Medulla oblongata (tissue), 1 donor: ENCODE measurements around the gene SCNM1.

Experiments
- DNase-seq: peaks from one replicate; pipeline ENCODE4 v3.0.0-alpha.2; 2015; ENCODE audit errors: extremely low spot score

Gene SCNM1, protein sequence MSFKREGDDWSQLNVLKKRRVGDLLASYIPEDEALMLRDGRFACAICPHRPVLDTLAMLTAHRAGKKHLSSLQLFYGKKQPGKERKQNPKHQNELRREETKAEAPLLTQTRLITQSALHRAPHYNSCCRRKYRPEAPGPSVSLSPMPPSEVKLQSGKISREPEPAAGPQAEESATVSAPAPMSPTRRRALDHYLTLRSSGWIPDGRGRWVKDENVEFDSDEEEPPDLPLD

DNA sequence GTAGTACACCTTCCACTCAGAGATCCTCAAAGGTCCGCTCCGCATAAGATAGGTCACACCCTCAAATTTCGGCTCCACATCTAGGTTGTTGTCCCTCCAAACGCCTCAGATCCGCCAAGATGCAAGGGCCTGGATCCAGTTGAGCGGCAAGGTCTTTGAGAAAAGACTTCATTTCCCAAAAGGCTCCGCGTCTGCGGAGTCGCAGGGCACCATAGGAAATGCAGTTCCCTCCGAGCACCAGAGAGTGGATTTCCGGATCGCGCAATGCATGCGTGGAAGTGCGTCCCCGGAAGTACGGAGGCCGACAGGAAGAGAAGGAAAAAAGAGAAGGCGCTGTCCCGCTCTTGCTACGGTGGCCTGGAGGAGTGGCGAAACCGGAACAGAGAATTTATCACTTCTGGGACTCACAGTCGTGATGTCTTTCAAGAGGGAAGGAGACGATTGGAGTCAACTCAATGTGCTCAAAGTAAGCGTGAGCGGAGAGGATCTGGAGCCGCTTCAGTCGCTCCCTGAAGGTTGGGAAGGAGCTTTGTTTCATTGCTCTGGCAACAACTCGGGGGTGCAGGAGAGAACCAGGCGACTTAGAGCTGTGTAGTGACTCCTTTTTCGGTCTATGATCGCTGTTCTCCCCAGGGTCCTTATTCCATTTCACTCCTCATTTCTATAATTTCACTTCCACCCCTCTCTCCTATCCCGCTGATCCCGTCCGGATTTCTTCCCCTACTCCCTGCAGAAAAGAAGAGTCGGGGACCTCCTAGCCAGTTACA lies at the start of gene SCNM1, which contains the start of gene LYSMD1:
Gene SCNM1, plus strand, starts transcription at position 407 of the 767 bp plus-strand sequence. Its CDS starts 9 bp downstream, at position 416.
Gene LYSMD1, minus strand, starts transcription at position 165 of the 767 bp plus-strand sequence. CDS start 644 bp downstream, outside the sequence.
- DNase-seq: peak; percentile 99

DNA sequence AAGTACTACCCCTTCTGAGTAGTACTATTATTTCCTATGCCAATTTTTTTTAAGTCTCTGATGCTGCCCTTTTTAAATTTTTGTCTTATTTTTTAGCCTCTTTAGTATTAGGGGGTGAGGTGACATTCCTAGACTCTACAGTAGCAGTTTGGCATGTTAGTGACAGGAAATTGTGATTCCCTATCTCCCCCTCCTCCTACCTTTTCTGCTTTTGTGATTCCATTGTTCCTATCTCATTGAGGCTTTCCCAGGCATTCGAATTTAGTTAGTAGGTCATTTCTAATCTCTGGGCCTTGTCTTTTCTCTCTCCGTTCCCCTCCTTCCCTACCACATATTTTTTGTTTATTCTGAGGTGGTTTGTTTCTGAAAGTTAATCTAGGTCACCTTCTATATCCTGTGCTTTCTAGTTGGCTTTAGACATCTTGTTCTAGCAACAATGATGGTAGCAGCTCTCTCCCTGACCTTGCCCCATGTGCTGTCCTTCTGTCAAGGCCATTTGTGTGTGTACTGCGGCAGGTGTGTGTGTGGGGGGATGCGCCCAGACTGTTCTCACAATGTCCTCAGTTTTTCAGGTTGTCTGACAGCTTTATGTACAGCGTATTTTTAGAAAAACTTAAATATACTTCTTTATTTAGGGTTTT lies 41.1 kb upstream of the SCNM1 start:
- no peak for DNase-seq

DNA sequence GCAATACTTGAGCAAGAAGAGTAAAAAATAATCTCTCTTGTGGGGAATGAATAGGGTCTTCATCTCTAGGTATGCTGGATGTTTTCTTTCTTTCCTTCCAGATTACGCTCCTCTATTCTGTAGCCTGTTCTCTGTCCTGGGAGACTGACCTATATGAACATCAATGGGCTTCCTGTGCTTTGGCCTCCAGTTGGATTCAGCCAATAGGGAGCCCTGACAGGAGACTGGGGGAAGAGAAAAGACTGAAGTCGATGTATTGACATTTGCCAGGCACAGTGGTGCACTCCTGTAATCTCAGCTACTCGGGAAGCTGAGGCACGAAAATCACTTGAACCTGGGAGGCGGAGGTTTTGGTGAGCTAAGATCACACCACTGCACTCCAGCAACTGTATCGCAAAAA lies 37.1 kb upstream of the SCNM1 start:
- no peak for DNase-seq

DNA sequence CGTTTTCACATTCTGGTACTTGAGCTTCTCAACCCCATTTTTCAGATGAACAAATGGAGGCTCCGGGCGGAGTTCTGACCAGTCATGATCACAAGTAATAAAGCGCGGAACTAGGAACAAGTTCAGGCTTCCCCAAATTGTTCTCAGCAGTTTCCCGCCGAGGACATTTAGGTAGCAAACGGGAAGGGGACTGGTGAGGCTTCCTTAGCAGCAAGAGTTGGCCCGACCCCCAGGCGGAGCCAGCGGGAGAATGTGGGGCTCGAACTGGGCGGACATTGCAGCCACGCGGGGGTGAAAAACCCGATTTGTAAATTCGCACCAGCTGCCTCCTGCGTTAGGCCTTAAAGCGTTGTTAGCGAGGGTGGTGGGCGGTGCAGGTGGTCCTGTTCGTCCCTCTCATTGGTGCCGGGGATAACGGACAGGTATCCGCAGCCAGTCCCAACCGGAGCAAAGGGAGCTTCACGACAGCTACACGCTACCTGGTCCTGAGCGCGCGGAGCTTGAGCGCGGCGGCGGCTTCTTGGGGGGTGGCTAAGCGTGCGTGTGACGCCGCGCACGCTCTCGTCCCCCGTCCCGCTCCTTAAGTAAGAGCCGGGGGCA lies 34.9 kb upstream of the SCNM1 start:
- peak; percentile 83 for DNase-seq

DNA sequence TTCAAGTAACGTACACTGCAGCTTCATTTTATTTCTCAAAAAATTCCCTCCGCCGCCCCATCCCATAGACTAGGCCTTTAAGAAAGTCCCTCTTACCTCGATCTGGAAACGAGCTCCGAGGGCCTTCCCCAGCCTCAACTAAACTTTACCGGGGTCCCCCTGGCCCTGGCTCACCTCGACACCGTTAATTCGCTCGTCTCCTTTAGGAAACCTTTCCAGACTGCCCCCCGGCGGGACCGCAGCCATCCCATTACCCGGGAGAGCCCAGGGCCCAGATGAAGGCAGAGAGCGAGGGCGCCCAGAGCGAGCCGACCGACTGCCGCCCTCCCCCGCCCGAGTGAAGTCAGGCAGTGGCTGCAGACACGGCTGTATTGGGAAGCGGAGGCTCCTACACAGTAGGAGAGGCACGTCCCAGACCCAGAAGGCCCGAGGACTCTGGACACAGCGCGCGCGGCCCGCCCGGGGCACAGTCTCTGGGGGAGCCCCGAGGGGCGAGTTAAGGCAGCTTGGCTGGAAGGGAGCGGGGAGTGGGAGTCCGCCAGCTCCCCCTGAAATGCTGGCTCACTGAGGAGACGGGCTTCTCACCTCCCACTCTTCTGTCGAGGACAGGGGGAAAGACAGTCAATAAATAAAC lies 34.1 kb upstream of the SCNM1 start:
- DNase-seq: no peak

DNA sequence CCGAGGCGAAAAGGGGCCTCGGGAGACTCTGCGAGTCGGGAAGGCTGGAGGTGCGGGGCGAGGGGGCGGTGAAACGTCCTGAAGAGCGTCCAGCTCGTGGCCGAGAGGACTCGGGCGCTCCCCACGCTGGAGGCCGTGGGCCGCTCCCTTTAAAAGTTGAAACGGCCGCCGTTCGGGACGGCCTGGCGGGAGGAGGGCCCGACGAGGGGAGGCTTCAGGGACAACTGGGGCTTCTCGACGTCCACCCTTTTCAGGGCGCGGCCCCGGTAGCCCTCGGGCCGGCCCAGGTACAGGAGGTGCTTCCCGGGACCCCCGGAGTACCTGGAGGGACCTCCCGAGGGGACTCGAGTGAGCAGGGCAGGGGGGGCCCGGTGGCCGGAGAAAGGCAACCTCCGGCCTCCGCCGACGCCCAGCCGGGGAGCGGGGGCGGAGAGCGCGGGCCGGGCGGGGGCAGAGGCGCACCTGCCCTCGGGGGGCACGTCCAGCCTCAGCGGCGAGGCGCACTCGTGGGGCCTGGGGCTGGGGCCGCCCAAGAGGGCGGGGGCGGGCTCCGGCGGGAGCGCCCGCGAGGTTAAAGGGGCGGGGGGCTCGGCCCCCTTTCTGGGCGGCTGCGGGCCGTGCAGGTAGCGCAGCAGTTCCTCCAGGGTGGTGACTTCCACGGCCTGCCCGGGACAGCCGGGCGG lies 33.5 kb upstream of the SCNM1 start:
- DNase-seq: no peak

DNA sequence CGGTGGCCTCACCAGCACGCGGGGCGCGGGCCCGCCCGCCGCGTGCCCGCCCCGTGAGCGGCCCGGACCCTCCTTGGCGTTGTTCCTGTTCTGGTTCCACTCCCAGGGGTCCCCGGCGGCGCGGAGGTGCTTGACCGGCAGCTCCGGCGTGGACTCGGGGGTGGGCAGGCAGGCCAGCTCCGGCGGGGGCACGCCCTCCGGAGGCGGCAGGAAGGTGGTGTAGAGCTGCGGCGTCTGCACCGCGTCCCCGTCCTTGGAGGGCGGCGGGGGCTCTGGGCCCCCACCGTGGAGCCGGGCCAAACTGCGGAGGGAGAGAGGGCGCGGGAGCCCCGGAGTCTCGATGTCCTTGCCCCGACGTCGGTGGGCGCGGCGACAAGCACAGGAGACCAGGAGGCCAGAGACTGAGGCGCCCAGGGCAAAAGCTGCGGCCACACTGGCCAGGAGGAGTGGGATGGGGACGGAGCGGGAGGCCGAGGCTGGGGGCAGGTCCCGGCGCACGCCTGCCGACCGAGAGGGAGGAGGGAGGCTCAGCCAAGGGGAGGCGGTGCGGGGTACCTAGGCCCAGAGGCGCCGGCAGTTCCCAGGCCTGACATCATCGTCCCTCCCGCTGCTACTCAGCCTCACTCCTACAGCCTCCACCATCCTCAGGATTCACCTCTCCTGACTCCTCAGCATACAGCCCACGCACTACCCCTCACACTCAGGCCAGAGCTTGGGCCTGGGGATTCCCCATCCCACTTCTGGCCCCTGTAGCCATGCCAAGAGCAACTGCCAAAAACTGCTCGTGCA lies 32.7 kb upstream of the SCNM1 start:
- DNase-seq: no peak

DNA sequence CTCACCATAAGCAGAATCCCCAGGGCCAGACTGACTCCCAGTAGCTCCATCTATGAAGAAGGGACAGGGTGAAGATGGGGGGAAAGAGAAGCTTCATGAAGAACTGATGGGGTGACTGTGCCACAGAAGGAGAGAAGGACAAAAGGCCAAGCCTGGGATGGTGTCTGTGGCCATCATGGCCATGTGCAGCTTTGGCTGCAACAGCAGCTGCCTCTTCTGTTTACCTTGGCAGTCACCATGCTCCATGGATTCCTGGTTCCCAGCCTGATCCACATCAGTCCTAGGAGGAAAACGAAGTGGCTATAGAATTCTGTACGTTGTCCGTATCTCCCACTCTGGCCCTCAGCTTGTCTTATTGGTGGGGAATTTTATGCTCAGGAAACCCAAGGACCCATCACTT lies 31.5 kb upstream of the SCNM1 start:
- no peak for DNase-seq

DNA sequence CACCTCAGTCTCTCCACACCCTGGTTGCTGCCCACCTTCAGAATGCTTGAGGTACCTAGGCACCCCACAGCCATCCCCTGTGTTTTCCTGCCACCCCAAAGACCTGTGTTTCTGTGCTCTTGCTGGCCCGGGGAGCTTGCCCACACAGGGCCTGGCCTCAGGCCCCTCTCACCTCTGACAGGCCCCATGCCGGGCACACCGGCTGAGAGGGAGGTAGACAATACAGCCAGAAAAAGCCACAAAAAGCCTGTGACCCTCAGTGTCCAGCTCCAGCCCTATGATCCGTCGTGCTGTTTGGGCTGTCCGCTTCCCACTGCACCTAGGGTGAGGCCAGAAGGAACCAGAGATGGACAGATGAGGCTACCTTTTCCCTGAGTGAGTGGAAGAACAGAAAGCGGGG lies 31.0 kb upstream of the SCNM1 start:
- no peak for DNase-seq

DNA sequence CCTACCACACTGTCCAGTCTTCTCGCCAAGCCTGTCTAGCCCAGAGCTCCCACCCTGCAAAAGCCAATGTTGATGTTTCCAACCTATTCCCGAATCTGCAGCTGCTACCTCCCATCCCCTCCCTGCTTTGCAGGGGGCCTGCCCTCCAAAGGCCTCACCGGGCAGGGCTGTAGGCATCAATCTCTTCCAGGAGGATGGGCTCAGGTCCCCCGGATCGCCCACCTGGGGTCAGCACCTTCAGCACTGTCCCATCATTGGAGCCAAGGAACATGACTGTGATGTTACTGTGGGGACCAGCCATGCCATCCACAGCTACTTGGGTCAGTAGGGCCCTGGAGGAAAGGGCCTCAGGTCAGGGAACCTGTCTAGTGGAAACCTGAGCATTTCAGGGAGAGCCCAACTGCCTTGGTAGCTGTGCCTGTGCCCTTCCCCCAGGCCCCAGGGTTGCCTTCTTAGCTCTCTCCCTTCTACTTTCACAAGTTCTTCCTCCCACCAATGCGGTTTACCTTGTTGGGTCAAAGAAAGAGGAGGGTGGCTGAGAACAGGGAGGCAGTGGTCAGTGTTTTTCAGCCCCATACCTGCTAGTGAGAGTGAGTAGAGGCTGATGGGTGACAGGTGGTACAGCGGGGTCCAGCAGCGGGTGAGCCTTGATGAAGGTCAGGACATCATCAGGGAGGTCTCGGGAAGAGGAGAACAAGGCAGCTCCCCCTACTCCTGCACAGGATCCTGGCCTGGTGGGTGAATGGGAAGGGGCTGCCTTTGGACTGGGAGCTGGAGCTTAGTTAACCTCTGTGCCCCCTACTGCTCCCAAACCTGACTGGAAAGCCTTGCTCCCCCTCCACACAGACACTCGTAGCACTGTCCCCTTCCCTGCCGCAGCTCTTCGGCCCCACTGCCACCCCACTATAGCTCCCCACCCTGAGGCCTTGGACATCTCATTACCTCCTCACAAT lies 30.2 kb upstream of the SCNM1 start:
- DNase-seq: no peak

DNA sequence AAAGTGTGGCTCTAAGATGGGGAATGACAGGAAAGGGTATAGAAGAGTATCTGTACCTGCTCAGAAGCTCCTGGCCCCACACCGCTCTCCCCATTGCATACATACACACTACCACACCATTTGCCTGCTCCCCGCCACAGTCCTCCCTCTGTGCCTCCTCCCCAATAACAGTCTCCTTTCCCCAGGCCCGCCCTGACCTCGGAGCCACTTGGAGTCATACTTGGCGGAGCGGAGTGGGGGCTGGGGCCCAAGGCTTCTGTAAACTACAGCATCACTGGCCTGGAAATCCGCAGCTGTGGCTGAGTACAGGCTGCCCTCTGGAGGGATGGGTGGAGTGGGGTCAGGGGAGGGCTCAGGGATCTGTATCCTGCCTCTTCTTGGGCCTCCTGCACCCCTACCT lies 28.2 kb upstream of the SCNM1 start:
- DNase-seq: no peak

DNA sequence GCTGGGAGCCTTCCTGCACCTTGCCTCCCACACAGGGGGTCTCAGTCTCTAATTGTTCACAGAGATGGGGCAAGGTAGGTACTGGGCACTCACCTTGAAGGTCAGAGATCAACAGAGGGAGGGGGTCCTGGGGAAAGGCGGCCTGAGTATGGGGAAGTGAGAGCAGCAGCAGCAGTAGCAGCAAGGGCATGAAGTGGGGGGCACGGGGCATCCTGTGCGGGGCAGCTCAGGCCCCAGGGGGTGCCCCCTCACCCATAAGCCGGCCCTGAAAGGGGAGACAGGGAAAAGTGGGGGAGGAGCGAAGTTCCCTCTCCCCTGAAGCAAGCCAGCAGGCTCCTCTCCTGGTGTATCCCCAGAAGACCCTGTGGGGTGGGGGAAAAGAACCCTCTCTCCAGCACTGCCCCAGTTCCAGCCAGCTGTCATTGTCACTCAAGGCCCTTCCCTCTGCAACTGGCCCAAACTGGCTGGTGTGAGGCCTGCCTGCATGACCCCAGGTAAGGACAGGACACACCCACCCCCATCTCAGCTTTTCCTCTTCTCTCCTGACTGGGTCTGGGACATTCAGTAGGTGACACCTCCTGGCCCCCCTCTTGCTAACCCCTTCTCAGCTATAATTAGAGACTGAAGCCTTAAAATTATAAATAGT lies 23.4 kb upstream of the SCNM1 start:
- no peak for DNase-seq

DNA sequence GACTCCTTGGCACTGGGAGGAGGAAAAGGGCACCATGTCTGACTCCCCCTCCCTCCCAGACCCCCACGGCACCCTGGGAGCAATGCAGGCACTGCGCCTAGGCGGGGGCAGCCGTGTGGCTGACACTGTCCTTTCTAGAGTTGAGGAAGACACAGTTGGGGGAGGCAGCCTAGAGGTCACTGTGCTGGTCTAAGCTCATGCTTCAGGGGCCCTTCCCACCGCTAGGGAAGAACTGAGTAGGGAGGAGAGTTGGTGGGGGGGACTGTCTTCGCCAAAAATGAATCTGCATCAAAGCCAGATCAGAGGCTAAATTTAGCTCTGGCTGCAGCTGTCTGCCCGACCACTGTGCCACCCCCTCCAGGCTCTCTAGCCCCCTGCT lies 22.9 kb upstream of the SCNM1 start:
- no peak for DNase-seq

DNA sequence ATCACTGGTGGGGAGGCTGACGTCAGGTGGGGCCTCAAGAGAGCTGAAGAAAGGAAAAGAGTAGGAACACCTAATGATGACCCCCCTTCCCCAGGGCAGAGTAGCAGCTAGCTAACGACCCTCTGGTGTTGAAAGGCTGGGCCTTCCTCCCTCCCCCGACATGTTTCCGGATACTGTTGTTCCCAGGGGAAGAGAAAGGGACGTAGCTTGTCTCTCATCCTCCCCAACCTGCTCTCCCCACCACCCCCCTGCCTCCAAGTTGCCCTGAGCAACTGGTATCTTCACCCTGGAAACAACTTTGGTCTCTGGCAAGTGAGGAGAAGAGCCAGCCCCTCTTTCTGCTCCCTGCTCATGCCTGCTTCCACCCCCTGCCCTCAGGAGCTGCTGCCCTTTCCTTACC lies 22.0 kb upstream of the SCNM1 start:
- no peak for DNase-seq

DNA sequence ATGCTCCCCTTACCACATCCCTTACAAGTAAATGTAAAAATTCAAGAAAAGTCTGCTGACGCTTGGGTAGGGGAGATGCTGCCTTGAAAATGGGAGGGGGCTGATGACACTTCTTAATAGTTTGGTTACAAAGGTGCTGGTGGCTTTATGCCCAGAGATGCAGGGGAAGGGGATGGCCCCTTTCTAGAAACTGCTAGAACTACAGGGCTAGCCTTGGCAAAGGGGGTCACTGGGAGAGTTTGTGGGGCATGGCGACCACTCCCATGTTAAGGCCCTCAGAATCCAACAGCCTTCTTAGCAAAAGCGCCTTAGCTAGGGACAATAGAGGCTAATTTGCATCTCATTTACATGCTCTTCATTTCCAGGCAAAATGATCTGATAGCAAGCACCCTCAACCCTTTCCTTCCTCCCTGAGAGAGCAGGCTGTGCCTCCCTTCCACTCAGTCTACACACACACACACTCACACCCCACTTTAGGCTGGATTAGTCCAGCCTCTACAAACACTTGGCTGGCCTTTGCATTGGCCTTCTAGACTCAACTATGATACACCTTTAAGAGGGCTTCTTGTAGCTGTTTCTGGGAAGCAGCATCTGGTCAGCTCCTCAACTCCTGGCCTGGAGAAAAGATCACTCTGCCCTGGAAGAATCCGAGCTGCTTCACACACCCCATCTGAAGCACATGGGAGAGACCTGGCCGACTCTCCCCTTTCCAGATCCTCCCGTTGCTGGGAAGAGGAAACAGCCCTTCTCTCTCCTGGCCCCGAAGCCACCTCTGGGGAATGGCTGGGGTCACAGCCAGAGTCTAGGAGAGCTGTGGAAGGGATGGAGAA lies 21.3 kb upstream of the SCNM1 start:
- DNase-seq: no peak

DNA sequence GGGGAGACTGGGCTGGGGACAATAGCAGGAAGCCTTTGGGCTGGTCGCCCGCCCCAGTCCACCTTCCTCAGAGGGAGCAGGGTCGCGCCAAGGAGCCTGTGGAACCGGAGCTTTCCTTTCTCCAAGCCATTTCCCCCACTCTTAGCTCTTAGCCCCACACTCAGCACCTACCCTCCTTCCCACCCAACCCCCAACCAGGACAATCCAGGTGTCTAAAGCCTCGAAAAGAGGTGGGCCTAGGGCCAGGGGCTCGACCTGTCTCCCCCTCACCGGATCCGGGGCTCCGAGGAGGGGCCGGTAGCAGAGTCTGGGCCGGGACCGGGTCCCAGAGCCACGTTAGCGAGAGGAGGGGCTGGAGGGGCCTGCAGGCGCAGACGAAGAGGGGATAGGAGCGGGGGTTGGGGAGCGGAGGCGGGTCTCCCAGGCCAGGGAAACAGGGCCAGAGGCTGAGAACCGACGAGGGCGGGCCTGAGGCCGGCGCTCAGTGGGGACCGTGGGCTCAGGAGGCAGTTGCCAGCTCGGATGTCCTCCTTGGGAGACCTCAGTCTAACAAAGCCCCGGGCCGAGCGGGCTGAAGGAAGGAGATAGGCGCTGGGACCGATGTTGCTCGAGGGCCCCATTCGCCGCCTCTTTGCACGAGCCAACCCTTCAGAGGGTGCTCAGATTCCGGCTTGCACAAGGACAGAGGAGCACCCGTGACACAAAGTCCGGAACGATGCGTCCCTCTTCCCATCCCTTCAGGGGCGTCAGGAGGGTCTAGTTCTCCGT lies 20.5 kb upstream of the SCNM1 start:
- DNase-seq: peak; percentile 12

DNA sequence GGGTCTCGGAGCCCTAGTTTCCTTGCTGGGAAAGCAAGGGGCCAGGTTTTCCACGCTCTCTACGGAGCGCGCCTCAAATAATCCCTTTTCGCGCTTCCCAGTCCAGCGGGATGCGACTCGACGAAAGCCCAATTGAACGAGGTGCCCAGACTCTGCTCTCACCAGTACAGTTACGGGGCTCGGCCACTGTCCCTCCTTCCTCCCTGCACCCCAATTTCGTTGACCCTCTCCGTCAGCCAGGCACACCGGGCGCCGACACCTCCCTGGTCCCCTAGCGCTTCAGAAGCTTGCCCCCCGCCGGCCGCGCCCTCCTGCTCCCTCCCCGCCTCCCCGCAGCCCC lies 19.9 kb upstream of the SCNM1 start:
- DNase-seq: no peak
